HL-60 (cell line): ENCODE data around the gene LEMD2.

Experiments used
- DNase-seq, 2 experiments: peaks; one replicate each; pipeline ENCODE4 v3.0.0-alpha.2; 2010 to 2020; ENCODE audit warnings: low read depth in 1 of 2, low spot score in 1 of 2
- H3K27ac ChIP-seq: fragments of 250-450 bp; sonication (Bioruptor Pico); replicated peaks from 2 replicates; pipeline ENCODE4 v1.5.1; 2020; ENCODE audit warnings: mild to moderate bottlenecking, moderate library complexity
- H3K27me3 ChIP-seq: fragments of 250-450 bp; sonication (Bioruptor Pico); 2 replicates; pipeline ENCODE4 v1.5.1; 2021; ENCODE audit warnings: mild to moderate bottlenecking, moderate library complexity; ENCODE audit not compliant: insufficient read depth, poor library complexity, severe bottlenecking
- H3K4me3 ChIP-seq: replicated peaks from 2 replicates; pipeline ENCODE4 v1.5.1; 2011; ENCODE audit warnings: mild to moderate bottlenecking, control low read depth, low read length; ENCODE audit not compliant: insufficient read depth
- CTCF ChIP-seq: IDR thresholded peaks from one replicate; pipeline ENCODE4 v1.5.1; 2011; ENCODE audit warnings: low read length, control low read depth, inconsistent platforms; ENCODE audit not compliant: insufficient read depth
- GABPA ChIP-seq: IDR thresholded peaks from 2 replicates; pipeline ENCODE4 v1.6.1; 2012; ENCODE audit warnings: low read depth
- POLR2AphosphoS5 ChIP-seq: IDR thresholded peaks from 2 replicates; pipeline ENCODE4 v1.6.1; 2012; ENCODE audit warnings: low read depth
- REST ChIP-seq: IDR thresholded peaks from 2 replicates; pipeline ENCODE4 v1.6.1; 2012; ENCODE audit warnings: low read depth; ENCODE audit not compliant: insufficient replicate concordance
- SPI1 ChIP-seq: IDR thresholded peaks from 2 replicates; pipeline ENCODE4 v1.6.1; 2012; ENCODE audit warnings: low read depth, mild to moderate bottlenecking, borderline replicate concordance

The LEMD2 gene

GRCh38 chr6:33779290-33779689 lies 9.6 kb downstream of the LEMD2 start:
- no peak overlapping the region for H3K4me3 ChIP-seq
- H3K27ac ChIP-seq: no peak overlapping the region
- H3K27me3 ChIP-seq: no peaks in the 10 kb centered on the region
- TF ChIP-seq GABPA (no peak), CTCF (no peak), POLR2AphosphoS5 (no peak), REST (no peak), SPI1 (no peak)
- no peak for DNase-seq

- TF ChIP-seq CTCF: no peak
- TF ChIP-seq SPI1: no peak
- no peak for TF ChIP-seq REST
- no peak for TF ChIP-seq POLR2AphosphoS5
- no peak for TF ChIP-seq GABPA
- no peak overlapping the region for H3K27ac ChIP-seq
- DNase-seq: no peak
- no peaks in the 10 kb centered on the region for H3K27me3 ChIP-seq
- H3K4me3 ChIP-seq: no peak overlapping the region
Measured at GRCh38 chr6:33778444-33779121, 10.3 kb downstream of the LEMD2 start.

GRCh38 chr6:33777398-33778388 lies 11.2 kb downstream of the LEMD2 start:
- Histone ChIP-seq H3K27ac (no peak overlapping the region), H3K27me3 (no peaks in the 10 kb centered on the region), H3K4me3 (no peak overlapping the region)
- TF ChIP-seq SPI1 (no peak), GABPA (no peak), POLR2AphosphoS5 (no peak), CTCF (no peak), REST (no peak)
- DNase-seq: no peak
